Natural killer cell (primary cell): ENCODE data around the gene G6PC1. TPM values are rescaled to one million over a fixed set of nuclear protein-coding genes. Genes with fewer than 3 reads are reported as not detected.

Experiments
- ATAC-seq, 3 donors: fragments of 150-1000 bp in 2 of 3; fragments of 200-7000 bp in 1 of 3; cut with Tn5 transposase; 1 replicate in 1 of 3; 2 replicates in 2 of 3; pipeline ENCODE4 v1.10.0; 2021; ENCODE audit warnings: mild to moderate bottlenecking in 2 of 3, moderate library complexity in 2 of 3
- DNase-seq, 2 donors: peaks; one replicate each; pipeline versions ENCODE4 v3.0.0 to v3.0.0-alpha.2; 2013 to 2021; ENCODE audit warnings: mixed read lengths in 1 of 2
- H3K27ac ChIP-seq: one replicate; pipeline ENCODE4 v1.5.1; 2013; ENCODE audit warnings: mild to moderate bottlenecking, low read length
- H3K27me3 ChIP-seq: one replicate; pipeline ENCODE4 v1.6.1; 2013; ENCODE audit warnings: low read length; ENCODE audit not compliant: control insufficient read depth, insufficient read depth
- H3K36me3 ChIP-seq: one replicate; pipeline ENCODE4 v1.6.1; 2013; ENCODE audit warnings: low read length; ENCODE audit not compliant: control insufficient read depth, insufficient read depth
- H3K4me1 ChIP-seq: one replicate; pipeline ENCODE4 v1.6.1; 2013; ENCODE audit warnings: low read length; ENCODE audit not compliant: control insufficient read depth, insufficient read depth
- H3K4me3 ChIP-seq: one replicate; pipeline ENCODE4 v1.5.1; 2013; ENCODE audit warnings: low read length
- H3K9me3 ChIP-seq: one replicate; pipeline ENCODE4 v1.6.1; 2013; ENCODE audit warnings: low read length; ENCODE audit not compliant: control insufficient read depth, insufficient read depth
- H3K27ac Mint-ChIP-seq, 2 donors: one replicate each; pipeline ENCODE4 v1.8.0; 2022; ENCODE audit warnings: mild to moderate bottlenecking in 2 of 2, mixed read lengths in 2 of 2, moderate library complexity in 1 of 2
- H3K27me3 Mint-ChIP-seq, 2 donors: one replicate each; pipeline ENCODE4 v1.8.0; 2022; ENCODE audit warnings: low read depth in 2 of 2, mixed read lengths in 2 of 2
- H3K36me3 Mint-ChIP-seq: one replicate; pipeline ENCODE4 v1.8.0; 2022; ENCODE audit warnings: mixed read lengths
- H3K4me1 Mint-ChIP-seq, 2 donors: one replicate each; pipeline ENCODE4 v1.8.0; 2022; ENCODE audit warnings: mixed read lengths in 2 of 2
- H3K4me3 Mint-ChIP-seq: one replicate; pipeline ENCODE4 v1.8.0; 2022; ENCODE audit warnings: mild to moderate bottlenecking, moderate library complexity, mixed read lengths
- H3K9me3 Mint-ChIP-seq, 2 donors: one replicate each; pipeline ENCODE4 v1.8.0; 2022; ENCODE audit warnings: mixed read lengths in 2 of 2
- WGBS: methylation state at CpG from one replicate; pipeline ENCODE4 v1.1.7; 2013; ENCODE audit warnings: missing lambda C conversion rate; ENCODE audit not compliant: insufficient coverage; 5-methylcytosine and 5-hydroxymethylcytosine counted together
- intact Hi-C: fragments of 100-400 bp; cut with micrococcal nuclease; formaldehyde crosslinking; loops from one replicate; pipeline ENCODE4 v1.14.2; 2022
- total RNA-seq, 4 donors: library from RNA; stranded (reverse); fragments of 120-200 nt in 1 of 4; gene quantifications; one replicate each; pipeline versions ENCODE4 v1.2.3 to v1.2.4, GENCODE V29; 2013 to 2022
- TF ChIP-seq, protein P1 (sequence below): fragments of 200-600 bp; IDR thresholded peaks from one replicate; pipeline ENCODE4 v1.8.0; 2022; ENCODE audit warnings: antibody characterized with exemption

Gene G6PC1
- total RNA-seq, 3 donors from 2014 or later (not counting 1 experiment from before 2014, with no cell fraction given), result not detected

DNA sequence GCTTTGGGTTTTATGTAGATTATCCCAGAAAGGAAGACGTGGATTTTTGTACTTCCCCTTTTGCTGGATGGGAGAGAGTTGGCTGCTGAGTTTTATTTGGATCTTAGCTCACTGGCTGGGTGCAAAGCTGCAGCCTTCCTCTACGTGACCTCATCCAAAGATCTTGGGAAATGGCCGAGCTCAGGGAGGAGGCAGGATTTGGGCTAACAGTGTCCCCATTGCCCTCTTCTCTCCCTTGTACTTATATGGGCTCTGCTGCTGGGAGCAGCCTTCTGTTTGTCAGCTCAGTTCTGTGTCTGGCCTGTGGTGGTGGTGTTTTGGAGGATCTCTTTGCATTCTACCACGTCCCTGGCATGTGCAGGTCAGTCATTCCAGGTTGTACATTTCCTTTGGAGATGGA, 47.6 kb upstream of the G6PC1 start:
- no peaks in the 10 kb centered on the region for H3K9me3 ChIP-seq
- no peak overlapping the region for H3K4me3 ChIP-seq
- DNase-seq, result no peak
- Mint-ChIP-seq H3K9me3 (no peaks in the 10 kb centered on the region), H3K27ac (no peak overlapping the region), H3K27me3 (peaks cover 0 to 3% of the 10 kb centered on the region in 2 donors), H3K4me1 (no peaks in the 10 kb centered on the region), H3K36me3 (no peaks in the 10 kb centered on the region), H3K4me3 (no peak overlapping the region)
- no peak for ATAC-seq
- H3K27me3 ChIP-seq, result no peaks in the 10 kb centered on the region
- H3K27ac ChIP-seq, result no peak overlapping the region
- 63% methylated on average over 4 of the region's 4 CpGs for WGBS
- TF ChIP-seq, protein P1, sequence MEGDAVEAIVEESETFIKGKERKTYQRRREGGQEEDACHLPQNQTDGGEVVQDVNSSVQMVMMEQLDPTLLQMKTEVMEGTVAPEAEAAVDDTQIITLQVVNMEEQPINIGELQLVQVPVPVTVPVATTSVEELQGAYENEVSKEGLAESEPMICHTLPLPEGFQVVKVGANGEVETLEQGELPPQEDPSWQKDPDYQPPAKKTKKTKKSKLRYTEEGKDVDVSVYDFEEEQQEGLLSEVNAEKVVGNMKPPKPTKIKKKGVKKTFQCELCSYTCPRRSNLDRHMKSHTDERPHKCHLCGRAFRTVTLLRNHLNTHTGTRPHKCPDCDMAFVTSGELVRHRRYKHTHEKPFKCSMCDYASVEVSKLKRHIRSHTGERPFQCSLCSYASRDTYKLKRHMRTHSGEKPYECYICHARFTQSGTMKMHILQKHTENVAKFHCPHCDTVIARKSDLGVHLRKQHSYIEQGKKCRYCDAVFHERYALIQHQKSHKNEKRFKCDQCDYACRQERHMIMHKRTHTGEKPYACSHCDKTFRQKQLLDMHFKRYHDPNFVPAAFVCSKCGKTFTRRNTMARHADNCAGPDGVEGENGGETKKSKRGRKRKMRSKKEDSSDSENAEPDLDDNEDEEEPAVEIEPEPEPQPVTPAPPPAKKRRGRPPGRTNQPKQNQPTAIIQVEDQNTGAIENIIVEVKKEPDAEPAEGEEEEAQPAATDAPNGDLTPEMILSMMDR, result no peak
- H3K4me1 ChIP-seq, result no peaks in the 10 kb centered on the region
- intact Hi-C loops, result no loop called here
- no peaks in the 10 kb centered on the region for H3K36me3 ChIP-seq

DNA sequence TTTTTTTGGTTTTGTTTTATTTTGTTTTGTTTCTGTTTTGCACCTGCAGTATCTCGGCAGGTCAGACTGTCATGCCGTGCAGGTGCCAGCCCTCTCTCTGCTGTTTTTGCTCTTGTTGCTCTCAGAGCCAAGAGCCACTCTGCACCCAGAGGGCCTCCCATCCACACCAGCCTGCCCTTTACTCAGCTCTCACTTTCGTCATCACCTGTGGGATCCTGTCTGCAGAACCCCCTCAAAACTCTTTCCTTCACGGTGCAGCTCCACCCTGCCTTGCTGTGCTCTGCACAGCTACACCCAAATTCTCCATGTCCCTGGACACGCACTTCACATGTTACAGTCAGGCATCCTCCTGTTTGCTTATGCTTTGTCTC, 47.0 kb upstream of the G6PC1 start:
- Mint-ChIP-seq H3K27me3 (peaks cover 0 to 3% of the 10 kb centered on the region in 2 donors), H3K4me1 (no peaks in the 10 kb centered on the region), H3K27ac (no peak overlapping the region), H3K9me3 (no peaks in the 10 kb centered on the region), H3K4me3 (no peak overlapping the region), H3K36me3 (no peaks in the 10 kb centered on the region)
- WGBS, result 84% methylated on average over 5 of the region's 5 CpGs
- Histone ChIP-seq H3K4me3 (no peak overlapping the region), H3K27me3 (no peaks in the 10 kb centered on the region), H3K4me1 (no peaks in the 10 kb centered on the region), H3K36me3 (no peaks in the 10 kb centered on the region), H3K27ac (no peak overlapping the region), H3K9me3 (no peaks in the 10 kb centered on the region)
- TF ChIP-seq, protein P1, result no peak
- no peak for DNase-seq
- no peak for ATAC-seq
- intact Hi-C loops, result no loop called here

DNA sequence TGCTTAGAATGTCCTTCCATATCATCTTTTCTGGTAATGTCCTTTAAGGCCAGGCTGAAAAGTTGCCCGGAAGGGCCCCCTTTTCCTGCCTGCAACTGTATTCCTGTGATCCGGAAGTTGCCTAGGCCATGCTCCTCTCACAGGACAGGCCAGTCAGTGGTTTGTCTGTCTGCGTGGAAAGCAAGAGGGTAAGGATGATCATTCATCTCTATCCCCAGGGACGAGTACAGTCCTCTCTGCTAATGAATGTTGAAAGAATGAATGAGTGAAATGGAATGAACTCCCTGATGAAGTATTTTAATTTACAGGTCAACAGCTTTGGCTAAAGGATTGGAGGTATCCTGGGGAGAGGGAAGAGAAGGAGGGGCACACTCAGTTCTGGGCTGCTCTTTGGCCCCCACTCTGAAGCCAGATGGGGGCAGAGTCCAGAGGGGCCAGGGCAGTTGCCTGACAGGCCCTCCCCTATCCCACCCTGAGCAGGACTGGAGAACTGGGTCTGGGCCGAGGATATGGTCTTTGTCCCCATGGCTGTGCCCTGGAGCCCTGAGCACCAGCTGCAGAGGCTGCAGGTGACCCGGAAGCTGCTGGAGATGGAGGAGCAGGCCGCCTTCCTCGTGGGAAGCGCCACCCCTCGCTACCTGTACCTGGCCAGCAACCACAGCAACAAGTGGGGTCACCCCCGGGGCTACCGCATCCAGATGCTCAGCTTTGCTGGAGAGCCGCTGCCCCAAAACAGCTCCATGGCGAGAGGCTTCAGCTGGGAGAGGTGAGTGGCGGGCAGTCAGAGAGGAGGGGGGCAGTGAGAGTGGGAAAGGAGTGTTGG, 46.4 kb upstream of the G6PC1 start:
- Mint-ChIP-seq H3K27ac (no peak overlapping the region), H3K9me3 (no peaks in the 10 kb centered on the region), H3K4me3 (no peak overlapping the region), H3K4me1 (no peaks in the 10 kb centered on the region), H3K36me3 (no peaks in the 10 kb centered on the region), H3K27me3 (peaks cover 0 to 3% of the 10 kb centered on the region in 2 donors)
- TF ChIP-seq, protein P1, result no peak
- ATAC-seq (no peak), DNase-seq (no peak)
- Histone ChIP-seq H3K4me3 (no peak overlapping the region), H3K36me3 (no peaks in the 10 kb centered on the region), H3K4me1 (no peaks in the 10 kb centered on the region), H3K27me3 (no peaks in the 10 kb centered on the region), H3K9me3 (no peaks in the 10 kb centered on the region), H3K27ac (no peak overlapping the region)
- 93% methylated on average over 15 of the region's 15 CpGs for WGBS
- intact Hi-C loops, result no loop called here
